WTC11 (cell line): ENCODE results near the gene PLXNA1. TPM values are rescaled to one million over a fixed set of nuclear protein-coding genes. Genes with fewer than 3 reads are reported as not detected.

Experiments used
- ATAC-seq: fragments of 200-7000 bp; cut with Tn5 transposase; 2 replicates; pipeline ENCODE4 v1.10.0; 2021; ENCODE audit warnings: mild to moderate bottlenecking, moderate library complexity
- CTCF ChIA-PET: fragments of 300-600 bp; sonication (Branson Sonifier 250); formaldehyde crosslinking; loops from one replicate; lab custom pipeline; 2021; ENCODE audit warnings: antibody characterized with exemption; lab: Charles Lee
- POLR2A ChIA-PET: fragments of 350-600 bp; sonication (Branson Sonifier 250); formaldehyde crosslinking; loops from one replicate; lab custom pipeline; 2021; ENCODE audit warnings: antibody characterized with exemption; lab: Charles Lee
- DNase-seq: peaks from one replicate; pipeline ENCODE4 v3.0.0; 2021; ENCODE audit warnings: low spot score
- H3K27ac Mint-ChIP-seq: 2 replicates; pipeline ENCODE4 v1.8.0; 2021; ENCODE audit warnings: mixed read lengths
- H3K27me3 Mint-ChIP-seq: 2 replicates; pipeline ENCODE4 v1.8.0; 2021; ENCODE audit warnings: low read depth, mild to moderate bottlenecking, moderate library complexity, mixed read lengths
- H3K36me3 Mint-ChIP-seq: 2 replicates; pipeline ENCODE4 v1.8.0; 2021; ENCODE audit warnings: mixed read lengths
- H3K4me1 Mint-ChIP-seq: 2 replicates; pipeline ENCODE4 v1.8.0; 2022; ENCODE audit warnings: mixed read lengths
- H3K4me3 Mint-ChIP-seq: 2 replicates; pipeline ENCODE4 v1.8.0; 2021; ENCODE audit warnings: mild to moderate bottlenecking, moderate library complexity, mixed read lengths
- H3K9me3 Mint-ChIP-seq: 2 replicates; pipeline ENCODE4 v1.8.0; 2021; ENCODE audit warnings: mixed read lengths
- ATF6 ChIP-seq: sonication (generic); formaldehyde crosslinking; IDR thresholded peaks from 2 replicates; pipeline ENCODE4 v1.8.1; 2023; ENCODE audit warnings: mild to moderate bottlenecking, missing genetic modification reagents
- CREB1 ChIP-seq: sonication (generic); formaldehyde crosslinking; IDR thresholded peaks from 2 replicates; pipeline ENCODE4 v1.8.0; 2023; ENCODE audit warnings: mild to moderate bottlenecking, missing genetic modification reagents
- E2F1 ChIP-seq: sonication (generic); formaldehyde crosslinking; IDR thresholded peaks from 2 replicates; pipeline ENCODE4 v1.8.0; 2022; ENCODE audit warnings: mild to moderate bottlenecking, missing genetic modification reagents
- ESRRA ChIP-seq: sonication (generic); formaldehyde crosslinking; IDR thresholded peaks from 2 replicates; pipeline ENCODE4 v1.8.1; 2022; ENCODE audit warnings: mild to moderate bottlenecking, missing genetic modification reagents, borderline replicate concordance
- GABPB1 ChIP-seq: sonication (generic); formaldehyde crosslinking; IDR thresholded peaks from 2 replicates; pipeline ENCODE4 v1.8.1; 2023; ENCODE audit warnings: mild to moderate bottlenecking, missing genetic modification reagents
- JUN ChIP-seq: sonication (generic); formaldehyde crosslinking; IDR thresholded peaks from 2 replicates; pipeline ENCODE4 v1.8.0; 2023; ENCODE audit warnings: mild to moderate bottlenecking, missing genetic modification reagents
- NFE2L1 ChIP-seq: sonication (generic); formaldehyde crosslinking; IDR thresholded peaks from 2 replicates; pipeline ENCODE4 v1.8.1; 2023; ENCODE audit warnings: missing genetic modification reagents
- TP53 ChIP-seq: sonication (generic); formaldehyde crosslinking; IDR thresholded peaks from 2 replicates; pipeline ENCODE4 v1.8.1; 2023; ENCODE audit warnings: mild to moderate bottlenecking, missing genetic modification reagents
- ZNF281 ChIP-seq: sonication (generic); formaldehyde crosslinking; IDR thresholded peaks from 2 replicates; pipeline ENCODE4 v1.8.0; 2023; ENCODE audit warnings: mild to moderate bottlenecking, missing genetic modification reagents
- total RNA-seq: library from RNA; stranded (reverse); gene quantifications from 3 replicates; pipeline ENCODE4 v1.2.3, GENCODE V29; 2021
- TF ChIP-seq, protein P1 (sequence below): sonication (generic); formaldehyde crosslinking; IDR thresholded peaks from 2 replicates; pipeline ENCODE4 v1.8.1; 2022; ENCODE audit warnings: mild to moderate bottlenecking, moderate library complexity, missing genetic modification reagents
- TF ChIP-seq, protein P2 (sequence below): sonication (generic); formaldehyde crosslinking; IDR thresholded peaks from 2 replicates; pipeline ENCODE4 v1.8.1; 2022; ENCODE audit warnings: missing genetic modification reagents, borderline replicate concordance
- TF ChIP-seq, protein P3 (sequence below): fragments of 250-450 bp; sonication (Bioruptor Pico); IDR thresholded peaks from 2 replicates; pipeline ENCODE4 v1.9.0; 2021; ENCODE audit warnings: mild to moderate bottlenecking
- TF ChIP-seq, protein P4 (sequence below): sonication (generic); formaldehyde crosslinking; IDR thresholded peaks from 2 replicates; pipeline ENCODE4 v1.8.0; 2022; ENCODE audit warnings: mild to moderate bottlenecking, missing genetic modification reagents
- TF ChIP-seq, protein P5 (sequence below): sonication (generic); formaldehyde crosslinking; IDR thresholded peaks from 2 replicates; pipeline ENCODE4 v1.8.1; 2023; ENCODE audit warnings: mild to moderate bottlenecking, missing genetic modification reagents, moderate library complexity

The PLXNA1 gene
- total RNA-seq, 1 experiment from 2014 or later: 53.8 TPM

GRCh38 chr3:127000761-127001160, 17.8 kb downstream of the PLXNA1 start:
- TF ChIP-seq ESRRA (CRISPR knock-in tag) (no peak), GABPB1 (CRISPR knock-in tag) (no peak), E2F1 (CRISPR knock-in tag) (no peak)
- no peak overlapping the region for H3K4me3 Mint-ChIP-seq
- no peaks in the 10 kb centered on the region for H3K27me3 Mint-ChIP-seq
- DNase-seq (no peak), ATAC-seq (no peak)
- H3K27ac Mint-ChIP-seq: no peak overlapping the region
- ChIA-PET POLR2A (no interaction called here), CTCF (interaction anchor here (1.1 to 2.9 kb wide), 3 partner anchors 15 to 249 kb away, joined by 3 to 21 read pairs (median 8); partner anchors contain the start of gene PLXNA1)
- peaks cover 26% of the 10 kb centered on the region for H3K4me1 Mint-ChIP-seq
- no peaks in the 10 kb centered on the region; the same call in 1 of the 2 replicates for H3K36me3 Mint-ChIP-seq
- H3K9me3 Mint-ChIP-seq: no peaks in the 10 kb centered on the region

DNA sequence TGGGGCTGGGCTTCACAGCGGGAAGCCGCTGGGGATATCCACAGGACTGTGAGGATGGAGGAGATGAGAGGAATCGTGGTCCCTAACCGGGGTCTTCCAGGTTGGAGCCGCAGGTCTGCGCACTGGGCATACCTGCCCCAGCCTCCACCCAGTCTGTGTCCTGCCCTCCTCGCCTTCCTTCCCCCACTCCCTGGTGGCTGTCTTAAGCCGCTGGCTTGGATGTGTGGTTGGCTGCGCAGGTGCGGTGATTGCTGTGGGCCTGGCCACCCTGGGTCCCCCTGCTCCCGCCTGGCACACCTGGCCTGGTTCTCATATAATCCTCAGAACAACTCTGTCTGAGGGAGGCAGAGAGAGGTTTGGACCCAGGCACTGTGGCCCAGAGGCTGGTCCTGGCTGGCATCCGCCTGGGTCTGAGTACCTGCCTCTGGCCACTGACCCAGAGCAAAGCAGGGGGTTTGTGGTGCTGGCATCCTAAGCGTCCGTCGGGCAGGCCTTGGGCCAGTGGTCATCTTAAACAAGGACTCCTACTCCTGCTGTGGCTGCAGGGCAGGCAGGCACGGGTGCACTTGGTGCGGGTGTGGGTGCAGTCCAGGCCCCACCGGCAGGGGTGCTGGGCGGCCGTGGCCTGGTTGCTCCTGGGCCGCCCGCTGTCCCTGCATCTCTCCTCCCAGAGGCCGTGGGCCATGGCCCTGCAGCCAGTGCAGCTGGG, 18.7 kb downstream of the PLXNA1 start:
- ChIA-PET CTCF (interaction anchor here (0.6 to 2.9 kb wide), 13 partner anchors 9 to 472 kb away, joined by 3 to 21 read pairs (median 5); partner anchors contain the start of gene PLXNA1), POLR2A (no interaction called here)
- Mint-ChIP-seq H3K9me3 (no peaks in the 10 kb centered on the region), H3K27me3 (no peaks in the 10 kb centered on the region), H3K27ac (no peak overlapping the region), H3K4me1 (peaks cover 26% of the 10 kb centered on the region), H3K36me3 (no peaks in the 10 kb centered on the region; the same call in 1 of the 2 replicates), H3K4me3 (no peak overlapping the region)
- peak; percentile 31; the same call in 1 of the 2 replicates for TF ChIP-seq CREB1 (CRISPR knock-in tag)
- TF ChIP-seq, protein P1, sequence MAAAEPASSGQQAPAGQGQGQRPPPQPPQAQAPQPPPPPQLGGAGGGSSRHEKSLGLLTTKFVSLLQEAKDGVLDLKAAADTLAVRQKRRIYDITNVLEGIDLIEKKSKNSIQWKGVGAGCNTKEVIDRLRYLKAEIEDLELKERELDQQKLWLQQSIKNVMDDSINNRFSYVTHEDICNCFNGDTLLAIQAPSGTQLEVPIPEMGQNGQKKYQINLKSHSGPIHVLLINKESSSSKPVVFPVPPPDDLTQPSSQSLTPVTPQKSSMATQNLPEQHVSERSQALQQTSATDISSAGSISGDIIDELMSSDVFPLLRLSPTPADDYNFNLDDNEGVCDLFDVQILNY (CRISPR knock-in tag): no peak
- no peak for DNase-seq
- no peak; the same call in 1 of the 2 replicates for ATAC-seq

DNA sequence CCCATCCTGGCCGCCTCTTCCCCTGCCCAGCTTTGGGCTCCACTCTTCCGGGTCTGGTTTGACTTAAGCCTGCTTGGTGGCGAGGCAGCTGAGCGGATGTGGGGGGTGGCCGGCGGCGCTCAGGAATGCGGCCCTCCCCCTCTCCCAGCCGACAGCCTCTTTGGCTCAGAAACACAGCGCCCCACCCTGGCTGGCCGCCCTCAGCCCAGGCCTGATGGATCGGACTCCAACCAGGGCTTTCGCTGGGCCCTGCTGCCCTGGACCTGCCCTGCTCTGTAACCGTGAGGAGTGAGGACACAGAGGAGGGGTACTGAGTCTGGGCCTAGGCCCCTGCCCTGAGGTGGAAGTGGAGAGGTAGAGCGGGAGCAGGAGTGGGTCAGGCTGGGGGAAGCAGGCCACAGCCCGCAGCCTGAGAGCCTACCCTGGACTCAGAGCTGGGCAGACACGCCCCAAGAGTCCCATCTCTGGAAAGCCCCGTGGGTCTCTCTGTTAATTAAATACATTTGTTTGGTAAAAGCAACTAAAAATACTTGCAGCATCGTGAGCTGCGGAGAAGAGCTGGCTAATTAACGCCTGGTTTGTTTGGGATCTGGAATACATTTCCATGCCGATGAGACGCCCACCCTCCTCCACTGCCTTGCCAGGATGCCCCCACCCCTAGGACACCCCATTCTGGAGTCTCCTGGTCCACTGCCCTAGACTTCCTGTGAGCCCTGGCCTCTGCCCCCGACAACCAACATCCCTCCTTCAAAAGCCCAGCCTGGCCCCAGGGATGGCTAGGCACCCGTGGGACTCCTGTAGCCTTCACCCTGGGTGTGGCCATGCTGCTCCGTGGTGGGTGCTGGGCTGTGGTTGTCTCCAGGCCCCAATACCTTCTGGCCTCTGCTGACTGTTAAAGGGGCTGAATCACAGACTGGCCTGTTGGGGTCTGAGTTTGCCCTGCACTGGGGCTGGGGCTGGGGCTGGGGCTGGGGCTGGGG, 19.6 kb downstream of the PLXNA1 start:
- ChIA-PET POLR2A (no interaction called here), CTCF (interaction anchor here (0.6 to 2.9 kb wide), 14 partner anchors 10 to 471 kb away, joined by 3 to 21 read pairs (median 5); partner anchors contain the start of gene PLXNA1)
- peak; percentile 91 for DNase-seq
- peak overlapping the region; percentile 97 for H3K27ac Mint-ChIP-seq
- H3K4me3 Mint-ChIP-seq: no peak overlapping the region
- H3K9me3 Mint-ChIP-seq: no peaks in the 10 kb centered on the region
- peaks cover 26% of the 10 kb centered on the region for H3K4me1 Mint-ChIP-seq
- no peaks in the 10 kb centered on the region for H3K27me3 Mint-ChIP-seq
- ATAC-seq: peak; percentile 92
- H3K36me3 Mint-ChIP-seq: peaks cover 7% of the 10 kb centered on the region
- TF ChIP-seq, protein P2, sequence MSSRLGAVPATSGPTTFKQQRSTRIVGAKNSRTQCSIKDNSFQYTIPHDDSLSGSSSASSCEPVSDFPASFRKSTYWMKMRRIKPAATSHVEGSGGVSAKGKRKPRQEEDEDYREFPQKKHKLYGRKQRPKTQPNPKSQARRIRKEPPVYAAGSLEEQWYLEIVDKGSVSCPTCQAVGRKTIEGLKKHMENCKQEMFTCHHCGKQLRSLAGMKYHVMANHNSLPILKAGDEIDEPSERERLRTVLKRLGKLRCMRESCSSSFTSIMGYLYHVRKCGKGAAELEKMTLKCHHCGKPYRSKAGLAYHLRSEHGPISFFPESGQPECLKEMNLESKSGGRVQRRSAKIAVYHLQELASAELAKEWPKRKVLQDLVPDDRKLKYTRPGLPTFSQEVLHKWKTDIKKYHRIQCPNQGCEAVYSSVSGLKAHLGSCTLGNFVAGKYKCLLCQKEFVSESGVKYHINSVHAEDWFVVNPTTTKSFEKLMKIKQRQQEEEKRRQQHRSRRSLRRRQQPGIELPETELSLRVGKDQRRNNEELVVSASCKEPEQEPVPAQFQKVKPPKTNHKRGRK (CRISPR knock-in tag): no peak
- TF ChIP-seq ATF6 (CRISPR knock-in tag) (no peak), JUN (CRISPR knock-in tag) (no peak), TP53 (no peak), ZNF281 (CRISPR knock-in tag) (peak; percentile 95), NFE2L1 (no peak)
- TF ChIP-seq, protein P3, sequence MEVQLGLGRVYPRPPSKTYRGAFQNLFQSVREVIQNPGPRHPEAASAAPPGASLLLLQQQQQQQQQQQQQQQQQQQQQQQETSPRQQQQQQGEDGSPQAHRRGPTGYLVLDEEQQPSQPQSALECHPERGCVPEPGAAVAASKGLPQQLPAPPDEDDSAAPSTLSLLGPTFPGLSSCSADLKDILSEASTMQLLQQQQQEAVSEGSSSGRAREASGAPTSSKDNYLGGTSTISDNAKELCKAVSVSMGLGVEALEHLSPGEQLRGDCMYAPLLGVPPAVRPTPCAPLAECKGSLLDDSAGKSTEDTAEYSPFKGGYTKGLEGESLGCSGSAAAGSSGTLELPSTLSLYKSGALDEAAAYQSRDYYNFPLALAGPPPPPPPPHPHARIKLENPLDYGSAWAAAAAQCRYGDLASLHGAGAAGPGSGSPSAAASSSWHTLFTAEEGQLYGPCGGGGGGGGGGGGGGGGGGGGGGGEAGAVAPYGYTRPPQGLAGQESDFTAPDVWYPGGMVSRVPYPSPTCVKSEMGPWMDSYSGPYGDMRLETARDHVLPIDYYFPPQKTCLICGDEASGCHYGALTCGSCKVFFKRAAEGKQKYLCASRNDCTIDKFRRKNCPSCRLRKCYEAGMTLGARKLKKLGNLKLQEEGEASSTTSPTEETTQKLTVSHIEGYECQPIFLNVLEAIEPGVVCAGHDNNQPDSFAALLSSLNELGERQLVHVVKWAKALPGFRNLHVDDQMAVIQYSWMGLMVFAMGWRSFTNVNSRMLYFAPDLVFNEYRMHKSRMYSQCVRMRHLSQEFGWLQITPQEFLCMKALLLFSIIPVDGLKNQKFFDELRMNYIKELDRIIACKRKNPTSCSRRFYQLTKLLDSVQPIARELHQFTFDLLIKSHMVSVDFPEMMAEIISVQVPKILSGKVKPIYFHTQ (CRISPR knock-in tag): no peak
- TF ChIP-seq, protein P4, sequence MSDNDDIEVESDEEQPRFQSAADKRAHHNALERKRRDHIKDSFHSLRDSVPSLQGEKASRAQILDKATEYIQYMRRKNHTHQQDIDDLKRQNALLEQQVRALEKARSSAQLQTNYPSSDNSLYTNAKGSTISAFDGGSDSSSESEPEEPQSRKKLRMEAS (CRISPR knock-in tag): peak; percentile 64
- TF ChIP-seq, protein P5, sequence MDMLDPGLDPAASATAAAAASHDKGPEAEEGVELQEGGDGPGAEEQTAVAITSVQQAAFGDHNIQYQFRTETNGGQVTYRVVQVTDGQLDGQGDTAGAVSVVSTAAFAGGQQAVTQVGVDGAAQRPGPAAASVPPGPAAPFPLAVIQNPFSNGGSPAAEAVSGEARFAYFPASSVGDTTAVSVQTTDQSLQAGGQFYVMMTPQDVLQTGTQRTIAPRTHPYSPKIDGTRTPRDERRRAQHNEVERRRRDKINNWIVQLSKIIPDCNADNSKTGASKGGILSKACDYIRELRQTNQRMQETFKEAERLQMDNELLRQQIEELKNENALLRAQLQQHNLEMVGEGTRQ (CRISPR knock-in tag): no peak
